Endodermal cell (in vitro differentiated cells): ENCODE measurements around the gene AGO1. TPM values are rescaled to one million over a fixed set of nuclear protein-coding genes. Genes with fewer than 3 reads are reported as not detected.

Experiments
- DNase-seq: peaks from one replicate; pipeline ENCODE4 v3.0.0-alpha.2; 2017
- H3K27ac ChIP-seq: 2 replicates; pipeline ENCODE4 v1.5.1; 2013; ENCODE audit warnings: mild to moderate bottlenecking, low read depth, low read length, moderate library complexity
- H3K27me3 ChIP-seq: 2 replicates; pipeline ENCODE4 v1.6.1; 2013; ENCODE audit warnings: mild to moderate bottlenecking, low read length, moderate library complexity; ENCODE audit not compliant: insufficient read depth, control insufficient read depth, poor library complexity, severe bottlenecking
- H3K36me3 ChIP-seq: 2 replicates; pipeline ENCODE4 v1.7.0; 2013; ENCODE audit warnings: mild to moderate bottlenecking, low read length, moderate library complexity; ENCODE audit not compliant: control insufficient read depth, insufficient read depth
- H3K4me1 ChIP-seq: one replicate; pipeline ENCODE4 v1.7.0; 2013; ENCODE audit warnings: low read length; ENCODE audit not compliant: control insufficient read depth, insufficient read depth
- H3K4me3 ChIP-seq: 2 replicates; pipeline ENCODE4 v1.5.1; 2013; ENCODE audit warnings: mild to moderate bottlenecking, low read length, moderate library complexity
- H3K9ac ChIP-seq: 2 replicates; pipeline ENCODE4 v1.6.1; 2013; ENCODE audit warnings: mild to moderate bottlenecking, low read length, moderate library complexity; ENCODE audit not compliant: poor library complexity, severe bottlenecking; ENCODE audit errors: extremely low read depth
- H3K9me3 ChIP-seq: 2 replicates; pipeline ENCODE4 v1.6.1; 2013; ENCODE audit warnings: mild to moderate bottlenecking, low read length, moderate library complexity; ENCODE audit not compliant: control insufficient read depth
- H3K27ac Mint-ChIP-seq: 2 replicates; pipeline ENCODE4 v1.8.0; 2020; ENCODE audit warnings: mixed read lengths
- H3K27me3 Mint-ChIP-seq: 2 replicates; pipeline ENCODE4 v1.8.0; 2021; ENCODE audit warnings: mild to moderate bottlenecking, mixed read lengths; ENCODE audit not compliant: insufficient read depth
- H3K36me3 Mint-ChIP-seq: 2 replicates; pipeline ENCODE4 v1.8.0; 2020; ENCODE audit warnings: low read depth, mixed read lengths
- H3K4me1 Mint-ChIP-seq: 2 replicates; pipeline ENCODE4 v1.8.0; 2020; ENCODE audit warnings: mixed read lengths
- H3K4me3 Mint-ChIP-seq: 2 replicates; pipeline ENCODE4 v1.8.0; 2020; ENCODE audit warnings: mild to moderate bottlenecking, moderate library complexity, mixed read lengths
- H3K9me3 Mint-ChIP-seq: 2 replicates; pipeline ENCODE4 v1.8.0; 2020; ENCODE audit warnings: mild to moderate bottlenecking, mixed read lengths
- CTCF ChIP-seq: fragments of 200-600 bp; sonication (generic); conservative IDR thresholded peaks from 2 replicates; pipeline ENCODE4 v1.5.0; 2021; ENCODE audit warnings: antibody characterized with exemption, mild to moderate bottlenecking
- WGBS, 2 experiments: methylation state at CpG; one replicate each; pipeline versions ENCODE4 v1.1.5 to v1.1.7; 2013; ENCODE audit warnings: missing lambda C conversion rate in 2 of 2, mixed read lengths in 1 of 2; ENCODE audit not compliant: insufficient coverage in 1 of 2, insufficient read length in 1 of 2; 5-methylcytosine and 5-hydroxymethylcytosine counted together
- total RNA-seq, 2 donors: library from RNA; stranded (reverse); fragmentation: NEBNext Ultra II Directional in 1 of 2; extraction: Animal tissue kit (Norgen Biotek cat#: 25700) in 1 of 2; gene quantifications; 2 replicates in 1 of 2; 3 replicates in 1 of 2; pipeline ENCODE4 v1.2.1, GENCODE V29; 2021

The AGO1 gene
- total RNA-seq, 2 donors from 2014 or later: 54.5 to 65.7 TPM

GRCh38 chr1:35857830-35858229 lies 25.2 kb upstream of the AGO1 start:
- Mint-ChIP-seq H3K27ac (no peak overlapping the region), H3K36me3 (peaks cover 17% of the 10 kb centered on the region), H3K4me3 (no peak overlapping the region), H3K9me3 (no peaks in the 10 kb centered on the region), H3K4me1 (peaks cover 14% of the 10 kb centered on the region), H3K27me3 (no peaks in the 10 kb centered on the region)
- no peak overlapping the region for H3K9ac ChIP-seq
- no peak overlapping the region for H3K4me3 ChIP-seq
- TF ChIP-seq CTCF: peak; percentile 53
- no peak for DNase-seq
- H3K9me3 ChIP-seq: no peaks in the 10 kb centered on the region
- H3K27ac ChIP-seq: no peak overlapping the region
- H3K27me3 ChIP-seq: no peaks in the 10 kb centered on the region
- H3K36me3 ChIP-seq: peaks cover 32% of the 10 kb centered on the region
- no peaks in the 10 kb centered on the region for H3K4me1 ChIP-seq

- Histone ChIP-seq H3K4me3 (no peak overlapping the region), H3K9ac (no peak overlapping the region), H3K4me1 (no peaks in the 10 kb centered on the region), H3K9me3 (no peaks in the 10 kb centered on the region), H3K27ac (no peak overlapping the region), H3K27me3 (no peaks in the 10 kb centered on the region), H3K36me3 (peaks cover 8% of the 10 kb centered on the region)
- Mint-ChIP-seq H3K27ac (no peak overlapping the region), H3K4me1 (peaks cover 6% of the 10 kb centered on the region), H3K9me3 (no peaks in the 10 kb centered on the region), H3K27me3 (no peaks in the 10 kb centered on the region), H3K4me3 (no peak overlapping the region), H3K36me3 (peaks cover 6% of the 10 kb centered on the region)
- no peak for TF ChIP-seq CTCF
- DNase-seq: no peak
- WGBS, 2 experiments: 89 to 95% methylated on average over 3 of the region's 3 CpGs
Observed at GRCh38 chr1:35860696-35861095, 22.3 kb upstream of the AGO1 start.

GRCh38 chr1:35863136-35863535 lies 19.9 kb upstream of the AGO1 start:
- no peak overlapping the region for H3K27ac Mint-ChIP-seq
- H3K4me1 Mint-ChIP-seq: no peaks in the 10 kb centered on the region
- no peaks in the 10 kb centered on the region for H3K27me3 ChIP-seq
- no peak for DNase-seq
- no peak overlapping the region for H3K27ac ChIP-seq
- WGBS, 2 experiments: 91 to 100% methylated on average over 1 of the region's 1 CpG
- H3K4me3 ChIP-seq: no peak overlapping the region
- no peaks in the 10 kb centered on the region for H3K36me3 Mint-ChIP-seq
- H3K4me3 Mint-ChIP-seq: no peak overlapping the region
- no peaks in the 10 kb centered on the region for H3K27me3 Mint-ChIP-seq
- no peaks in the 10 kb centered on the region for H3K36me3 ChIP-seq
- H3K9ac ChIP-seq: no peak overlapping the region
- no peaks in the 10 kb centered on the region for H3K9me3 Mint-ChIP-seq
- no peaks in the 10 kb centered on the region for H3K9me3 ChIP-seq
- H3K4me1 ChIP-seq: no peaks in the 10 kb centered on the region
- no peak for TF ChIP-seq CTCF
